Trophoblast cell (in vitro differentiated cells and primary cell): ENCODE data around the gene PGLYRP4. TPM values are rescaled to one million over a fixed set of nuclear protein-coding genes. Genes with fewer than 3 reads are reported as not detected.

Experiments used
- DNase-seq, 2 donors: peaks; one replicate each; pipeline ENCODE4 v3.0.0-alpha.2; 2016
- H2AFZ ChIP-seq: 2 replicates; pipeline ENCODE4 v1.6.1; 2013; ENCODE audit warnings: low read length, moderate library complexity, mild to moderate bottlenecking; ENCODE audit not compliant: insufficient read depth, poor library complexity
- H2AK5ac ChIP-seq: 2 replicates; pipeline ENCODE4 v1.6.1; 2013; ENCODE audit warnings: mild to moderate bottlenecking, low read length
- H2BK120ac ChIP-seq: 2 replicates; pipeline ENCODE4 v1.6.1; 2013; ENCODE audit warnings: low read length, mild to moderate bottlenecking, moderate library complexity; ENCODE audit not compliant: insufficient read depth, poor library complexity
- H2BK12ac ChIP-seq: 2 replicates; pipeline ENCODE4 v1.6.1; 2013; ENCODE audit warnings: mild to moderate bottlenecking, low read length, moderate library complexity
- H2BK5ac ChIP-seq: 2 replicates; pipeline ENCODE4 v1.6.1; 2013; ENCODE audit warnings: low read length, low read depth, moderate library complexity, mild to moderate bottlenecking; ENCODE audit not compliant: poor library complexity
- H3K14ac ChIP-seq: 2 replicates; pipeline ENCODE4 v1.6.1; 2013; ENCODE audit warnings: mild to moderate bottlenecking, low read length
- H3K18ac ChIP-seq: 2 replicates; pipeline ENCODE4 v1.6.1; 2013; ENCODE audit warnings: mild to moderate bottlenecking, low read length
- H3K23ac ChIP-seq: 2 replicates; pipeline ENCODE4 v1.6.1; 2013; ENCODE audit warnings: low read length
- H3K27ac ChIP-seq: 2 replicates; pipeline ENCODE4 v1.5.1; 2013; ENCODE audit warnings: low read depth, mild to moderate bottlenecking, inconsistent platforms, low read length, moderate library complexity
- H3K27me3 ChIP-seq: 2 replicates; pipeline ENCODE4 v1.6.1; 2013; ENCODE audit warnings: inconsistent platforms, mild to moderate bottlenecking, low read length, moderate library complexity; ENCODE audit not compliant: insufficient read depth
- H3K36me3 ChIP-seq, 2 experiments: 1 replicate in 1 of 2; 2 replicates in 1 of 2; pipeline ENCODE4 v1.6.1; 2013; ENCODE audit warnings: low read length in 2 of 2, mild to moderate bottlenecking in 2 of 2, moderate library complexity in 1 of 2; ENCODE audit not compliant: insufficient read depth in 2 of 2, control insufficient read depth in 1 of 2
- H3K4ac ChIP-seq: 2 replicates; pipeline ENCODE4 v1.6.1; 2013; ENCODE audit warnings: low read depth, mild to moderate bottlenecking, low read length, moderate library complexity
- H3K4me1 ChIP-seq, 2 experiments: 1 replicate in 1 of 2; 2 replicates in 1 of 2; pipeline ENCODE4 v1.6.1; 2013; ENCODE audit warnings: low read length in 2 of 2, mild to moderate bottlenecking in 2 of 2, moderate library complexity in 1 of 2; ENCODE audit not compliant: insufficient read depth in 2 of 2, control insufficient read depth in 1 of 2
- H3K4me2 ChIP-seq: 2 replicates; pipeline ENCODE4 v1.6.1; 2013; ENCODE audit warnings: inconsistent platforms, mild to moderate bottlenecking, low read length, moderate library complexity
- H3K4me3 ChIP-seq: 2 replicates; pipeline ENCODE4 v1.5.1; 2013; ENCODE audit warnings: mild to moderate bottlenecking, low read depth, low read length, inconsistent platforms
- H3K79me1 ChIP-seq: one replicate; pipeline ENCODE4 v1.6.1; 2013; ENCODE audit warnings: low read length
- H3K79me2 ChIP-seq: 2 replicates; pipeline ENCODE4 v1.6.1; 2013; ENCODE audit warnings: low read length, mild to moderate bottlenecking; ENCODE audit not compliant: control insufficient read depth, insufficient read depth, poor library complexity
- H3K9ac ChIP-seq: 2 replicates; pipeline ENCODE4 v1.6.1; 2013; ENCODE audit warnings: mild to moderate bottlenecking, low read length
- H3K9me3 ChIP-seq: 2 replicates; pipeline ENCODE4 v1.6.1; 2013; ENCODE audit warnings: low read depth, mild to moderate bottlenecking, control low read depth, inconsistent platforms, low read length; ENCODE audit not compliant: insufficient read depth
- H4K12ac ChIP-seq: 2 replicates; pipeline ENCODE4 v1.6.1; 2013; ENCODE audit warnings: low read depth, mild to moderate bottlenecking, low read length, moderate library complexity
- H4K8ac ChIP-seq: 2 replicates; pipeline ENCODE4 v1.6.1; 2013; ENCODE audit warnings: low read depth, mild to moderate bottlenecking, low read length, moderate library complexity
- H4K91ac ChIP-seq: one replicate; pipeline ENCODE4 v1.6.1; 2013; ENCODE audit warnings: low read depth, mild to moderate bottlenecking, low read length, moderate library complexity
- WGBS: extraction: QIAGEN DNeasy Blood & Tissue Kit; methylation state at CpG from one replicate; pipeline ENCODE4 v1.1.7; 2013; ENCODE audit warnings: missing lambda C conversion rate; ENCODE audit not compliant: insufficient read length, insufficient coverage; ENCODE audit errors: extremely low coverage; 5-methylcytosine and 5-hydroxymethylcytosine counted together
- polyA plus RNA-seq: library from polyadenylated mRNA; stranded (reverse); fragments of 200-250 nt; gene quantifications from 2 replicates; pipeline ENCODE4 v1.2.3, GENCODE V29; 2013

The PGLYRP4 gene, protein sequence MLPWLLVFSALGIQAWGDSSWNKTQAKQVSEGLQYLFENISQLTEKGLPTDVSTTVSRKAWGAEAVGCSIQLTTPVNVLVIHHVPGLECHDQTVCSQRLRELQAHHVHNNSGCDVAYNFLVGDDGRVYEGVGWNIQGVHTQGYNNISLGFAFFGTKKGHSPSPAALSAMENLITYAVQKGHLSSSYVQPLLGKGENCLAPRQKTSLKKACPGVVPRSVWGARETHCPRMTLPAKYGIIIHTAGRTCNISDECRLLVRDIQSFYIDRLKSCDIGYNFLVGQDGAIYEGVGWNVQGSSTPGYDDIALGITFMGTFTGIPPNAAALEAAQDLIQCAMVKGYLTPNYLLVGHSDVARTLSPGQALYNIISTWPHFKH
- polyA plus RNA-seq, result 3.6 and 3.8 TPM in 2 replicates

DNA sequence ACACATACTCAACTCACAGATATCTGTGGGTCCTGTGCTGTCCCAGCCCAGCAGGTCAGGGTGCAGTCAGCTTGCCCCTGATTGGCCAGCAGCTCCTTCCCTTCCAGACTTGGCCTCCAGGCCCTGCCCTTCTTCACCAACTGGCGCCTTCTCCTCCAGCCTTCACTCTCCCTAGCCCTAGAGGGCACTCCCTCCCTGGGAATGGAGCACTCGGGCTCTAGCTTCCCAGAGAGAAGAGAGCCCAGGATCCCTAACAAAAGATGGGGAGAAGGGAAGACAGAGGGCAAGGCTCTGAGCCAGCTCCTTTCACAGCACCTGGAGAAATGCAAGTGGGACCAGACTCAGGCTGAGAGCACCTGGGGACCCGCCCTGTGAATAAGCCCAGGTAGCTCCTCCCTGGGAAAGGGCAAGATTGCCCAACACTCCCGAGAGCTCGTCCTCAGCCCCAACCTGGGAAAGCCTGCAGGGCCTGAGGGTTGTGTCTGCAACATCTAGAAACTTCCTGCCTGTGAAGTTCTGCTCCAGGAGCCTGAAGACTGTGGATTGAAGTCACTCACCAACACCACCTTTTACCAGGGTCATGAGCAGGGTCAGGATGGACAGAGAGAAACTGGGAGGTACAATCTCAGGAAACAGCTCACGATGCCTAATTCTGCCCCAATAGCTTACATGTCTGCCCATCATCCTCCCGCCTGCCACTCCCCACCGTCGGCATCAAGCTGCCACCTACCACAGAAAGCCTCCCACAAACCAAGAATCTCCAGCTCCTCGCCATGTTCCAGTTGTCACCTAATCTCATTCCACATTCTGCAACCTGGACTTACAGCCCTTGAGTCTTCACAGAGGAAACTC lies at the start of gene PGLYRP4:
PGLYRP4 (minus strand) TSS at position 331 of the 852 bp plus-strand sequence. CDS start 909 bp downstream, outside the sequence.
- peak; percentile 51 to 56 for DNase-seq
- no peak within 1 kb of the TSS for H4K12ac ChIP-seq
- no peaks in the 10 kb centered on the region for H3K27me3 ChIP-seq
- WGBS, result no CpG with 5 or more reads among the region's 10 CpGs
- no peak within 1 kb of the TSS for H4K8ac ChIP-seq
- H3K9ac ChIP-seq, result no peak within 1 kb of the TSS
- peaks cover 7% of the 10 kb centered on the region in 2 experiments for H3K4me1 ChIP-seq
- no peak within 1 kb of the TSS for H2AK5ac ChIP-seq
- no peak within 1 kb of the TSS for H2BK5ac ChIP-seq
- no peak within 1 kb of the TSS for H2AFZ ChIP-seq
- H3K9me3 ChIP-seq, result no peaks in the 10 kb centered on the region
- no peak within 1 kb of the TSS for H3K14ac ChIP-seq
- no peak within 1 kb of the TSS for H3K23ac ChIP-seq
- H2BK12ac ChIP-seq, result no peak within 1 kb of the TSS
- H3K27ac ChIP-seq, result no peak within 1 kb of the TSS
- no peak within 1 kb of the TSS for H2BK120ac ChIP-seq
- H3K79me2 ChIP-seq, result no peaks in the 10 kb centered on the region
- H3K4ac ChIP-seq, result no peak within 1 kb of the TSS
- H3K79me1 ChIP-seq, result peaks cover 2% of the 10 kb centered on the region
- H3K36me3 ChIP-seq, result no peaks in the 10 kb centered on the region
- no peak within 1 kb of the TSS for H3K18ac ChIP-seq
- H3K4me2 ChIP-seq, result no peak within 1 kb of the TSS
- no peak within 1 kb of the TSS for H3K4me3 ChIP-seq
- no peak within 1 kb of the TSS for H4K91ac ChIP-seq

DNA sequence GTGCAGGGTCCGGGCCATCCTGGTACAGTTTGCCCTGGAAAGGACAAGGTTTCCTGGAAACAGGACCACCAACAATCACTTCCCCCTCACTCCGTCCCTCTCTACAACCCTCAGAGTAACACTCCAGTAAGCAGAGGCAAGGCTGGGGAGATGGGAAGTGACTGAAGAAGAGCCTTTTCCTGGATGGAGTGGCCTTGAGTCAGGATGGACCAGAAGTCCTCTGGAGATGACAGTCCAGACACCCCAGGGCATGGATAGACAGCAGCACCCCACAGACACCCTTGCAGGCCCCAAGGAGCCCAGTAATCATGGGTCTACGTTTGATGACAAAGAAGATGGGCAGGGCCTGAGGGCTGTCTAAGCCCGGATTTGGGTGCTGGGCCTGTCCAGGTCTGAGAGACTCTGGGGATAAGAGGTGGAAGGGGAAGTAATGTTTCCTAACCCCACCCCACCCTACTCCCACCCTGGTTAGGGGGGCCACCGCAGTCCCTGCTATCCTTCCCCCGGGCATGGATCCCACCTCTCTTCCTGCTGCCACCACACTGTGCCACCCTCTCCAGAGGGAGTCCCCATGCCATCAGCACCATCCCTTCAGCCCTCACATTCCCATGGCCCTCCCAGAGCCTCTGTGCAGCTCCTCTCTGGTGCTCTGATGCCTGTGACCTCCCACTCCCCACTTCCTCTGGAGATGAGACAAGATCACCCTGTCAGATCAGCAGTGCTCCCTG lies 49.4 kb upstream of the PGLYRP4 start:
- Histone ChIP-seq H3K27me3 (no peaks in the 10 kb centered on the region), H4K12ac (no peak overlapping the region), H3K18ac (no peak overlapping the region), H3K4ac (no peak overlapping the region), H3K4me3 (no peak overlapping the region), H3K23ac (no peak overlapping the region), H3K4me2 (no peak overlapping the region), H3K9me3 (peaks cover 3% of the 10 kb centered on the region), H4K91ac (no peak overlapping the region), H3K79me1 (no peaks in the 10 kb centered on the region), H4K8ac (no peak overlapping the region), H2BK120ac (no peak overlapping the region), H3K14ac (no peak overlapping the region), H2AFZ (no peak overlapping the region), H2BK12ac (no peak overlapping the region), H3K27ac (no peak overlapping the region), H3K9ac (no peak overlapping the region), H3K4me1 (no peaks in the 10 kb centered on the region), H3K79me2 (no peaks in the 10 kb centered on the region), H2BK5ac (no peak overlapping the region), H3K36me3 (no peaks in the 10 kb centered on the region), H2AK5ac (no peak overlapping the region)
- DNase-seq, result no peak
- WGBS, result no CpG with 5 or more reads among the region's 6 CpGs

DNA sequence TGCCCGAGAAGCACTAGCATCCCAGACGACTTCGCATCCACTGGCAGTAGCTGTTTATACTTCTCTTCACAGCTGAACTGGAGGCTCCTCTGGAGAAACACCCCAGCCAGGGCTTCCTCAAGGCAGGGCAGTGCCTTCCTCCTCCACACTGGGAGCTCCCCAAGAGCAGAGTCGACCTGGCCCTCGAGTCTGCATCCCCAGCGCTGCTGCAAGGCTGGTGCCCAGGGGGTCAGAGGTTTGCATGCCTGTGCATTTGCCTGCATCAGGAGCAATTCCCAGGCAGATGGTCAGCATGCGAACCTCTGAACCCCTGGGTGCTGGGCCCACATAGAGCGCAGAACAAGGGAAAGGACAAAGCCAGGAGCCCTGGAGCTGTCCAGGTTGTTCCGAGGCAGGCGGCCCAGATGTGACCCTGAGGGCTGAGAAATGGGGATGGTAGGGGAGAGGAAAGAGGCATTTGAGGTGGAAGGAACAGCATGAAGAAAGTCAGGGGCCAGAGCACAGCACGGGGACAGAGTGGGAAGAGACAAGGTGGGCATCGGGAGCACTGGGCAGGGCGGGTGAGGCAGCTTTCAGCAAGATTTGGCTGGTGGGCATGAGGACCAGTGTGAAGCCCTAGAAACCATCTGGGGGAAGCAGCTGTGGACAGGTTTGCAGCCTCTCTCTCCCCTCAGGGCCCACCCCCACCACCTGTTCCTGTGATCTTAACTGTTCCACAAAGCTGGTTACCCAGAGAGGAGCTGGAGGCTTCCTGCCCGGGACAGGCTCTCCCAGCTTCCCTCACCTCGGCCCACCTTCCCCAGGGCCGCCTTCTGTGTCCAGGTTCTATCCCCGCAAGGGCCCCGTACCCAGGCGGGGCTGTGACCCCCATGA lies 48.6 kb upstream of the PGLYRP4 start:
- Histone ChIP-seq H3K4me3 (no peak overlapping the region), H4K91ac (no peak overlapping the region), H2BK12ac (no peak overlapping the region), H3K23ac (no peak overlapping the region), H3K79me1 (no peaks in the 10 kb centered on the region), H2AFZ (no peak overlapping the region), H3K4me1 (no peaks in the 10 kb centered on the region), H3K27me3 (no peaks in the 10 kb centered on the region), H3K9me3 (peaks cover 3% of the 10 kb centered on the region), H2BK120ac (no peak overlapping the region), H4K12ac (no peak overlapping the region), H3K36me3 (no peaks in the 10 kb centered on the region), H4K8ac (no peak overlapping the region), H3K4me2 (no peak overlapping the region), H3K79me2 (no peaks in the 10 kb centered on the region), H2BK5ac (no peak overlapping the region), H2AK5ac (no peak overlapping the region), H3K4ac (no peak overlapping the region), H3K18ac (no peak overlapping the region), H3K9ac (no peak overlapping the region), H3K14ac (no peak overlapping the region), H3K27ac (no peak overlapping the region)
- no peak for DNase-seq
- WGBS, result no CpG with 5 or more reads among the region's 19 CpGs

DNA sequence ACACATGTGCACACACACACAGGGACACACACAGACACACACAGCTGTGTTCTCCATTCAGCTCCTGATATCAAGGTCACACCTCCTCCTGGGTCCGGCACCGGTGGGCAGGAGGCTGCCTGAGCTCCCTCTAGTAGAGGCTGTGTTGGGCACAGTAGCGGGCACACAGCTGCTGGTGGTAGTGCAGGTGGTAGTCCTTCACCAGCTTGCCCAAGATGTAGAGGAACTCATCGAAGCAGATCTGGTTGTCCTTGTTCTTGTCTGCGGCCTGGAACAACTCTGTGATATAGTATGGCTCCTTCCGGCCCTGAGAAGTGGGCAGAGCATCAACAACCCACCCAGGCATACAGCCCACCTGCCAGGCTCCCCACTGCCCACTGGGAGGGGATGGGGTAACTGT lies 47.8 kb upstream of the PGLYRP4 start:
- no peak overlapping the region for H3K23ac ChIP-seq
- no peak overlapping the region for H4K8ac ChIP-seq
- no peak overlapping the region for H2AK5ac ChIP-seq
- no peak overlapping the region for H3K18ac ChIP-seq
- H3K4me2 ChIP-seq, result no peak overlapping the region
- H3K27me3 ChIP-seq, result no peaks in the 10 kb centered on the region
- no peak overlapping the region for H2AFZ ChIP-seq
- WGBS, result no CpG with 5 or more reads among the region's 6 CpGs
- no peaks in the 10 kb centered on the region for H3K79me2 ChIP-seq
- H3K36me3 ChIP-seq, result no peaks in the 10 kb centered on the region
- no peak for DNase-seq
- H4K91ac ChIP-seq, result no peak overlapping the region
- H3K4me1 ChIP-seq, result no peaks in the 10 kb centered on the region
- no peak overlapping the region for H3K27ac ChIP-seq
- H3K4ac ChIP-seq, result no peak overlapping the region
- H3K14ac ChIP-seq, result no peak overlapping the region
- peaks cover 3% of the 10 kb centered on the region for H3K9me3 ChIP-seq
- H2BK5ac ChIP-seq, result no peak overlapping the region
- H3K79me1 ChIP-seq, result no peaks in the 10 kb centered on the region
- no peak overlapping the region for H3K9ac ChIP-seq
- no peak overlapping the region for H4K12ac ChIP-seq
- no peak overlapping the region for H2BK120ac ChIP-seq
- no peak overlapping the region for H2BK12ac ChIP-seq
- no peak overlapping the region for H3K4me3 ChIP-seq
